Measurements from ENCODE around the gene ROBO1.

DNA sequence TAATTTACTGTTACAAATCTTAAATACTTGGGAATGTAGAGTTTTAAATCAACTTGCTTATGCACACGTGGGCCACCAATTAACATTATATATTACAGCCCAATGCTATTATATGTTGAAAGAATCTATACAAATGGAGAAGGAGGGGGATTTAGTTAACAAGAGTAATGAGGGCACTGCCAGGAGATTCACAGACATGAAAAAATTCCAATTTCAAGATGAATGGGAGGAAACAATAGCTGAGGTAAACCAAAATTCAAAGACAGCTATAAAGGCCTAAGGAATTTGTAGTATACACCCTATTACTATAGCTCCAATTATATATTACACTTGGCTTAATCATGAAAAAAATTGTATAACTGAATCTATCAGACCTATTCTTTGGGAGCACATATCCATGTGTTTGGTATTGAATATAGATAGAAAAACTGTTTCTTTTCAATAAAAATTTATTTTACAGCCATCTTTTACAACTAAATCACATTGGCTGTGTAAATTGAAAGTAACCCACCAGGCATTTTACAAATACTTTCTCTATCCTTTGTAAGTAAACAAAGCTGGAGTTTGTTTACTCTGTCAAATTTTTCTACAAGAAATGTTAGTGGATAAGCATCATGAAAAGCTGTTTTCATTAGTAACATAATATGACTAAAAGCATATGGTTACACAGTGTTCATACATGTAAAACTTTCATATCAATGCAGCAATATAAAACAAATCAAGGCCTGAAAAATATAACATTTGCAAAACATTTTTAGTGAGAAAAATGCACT lies 1045.8 kb downstream of the ROBO1 start:
- TF ChIP-seq, protein P1, sequence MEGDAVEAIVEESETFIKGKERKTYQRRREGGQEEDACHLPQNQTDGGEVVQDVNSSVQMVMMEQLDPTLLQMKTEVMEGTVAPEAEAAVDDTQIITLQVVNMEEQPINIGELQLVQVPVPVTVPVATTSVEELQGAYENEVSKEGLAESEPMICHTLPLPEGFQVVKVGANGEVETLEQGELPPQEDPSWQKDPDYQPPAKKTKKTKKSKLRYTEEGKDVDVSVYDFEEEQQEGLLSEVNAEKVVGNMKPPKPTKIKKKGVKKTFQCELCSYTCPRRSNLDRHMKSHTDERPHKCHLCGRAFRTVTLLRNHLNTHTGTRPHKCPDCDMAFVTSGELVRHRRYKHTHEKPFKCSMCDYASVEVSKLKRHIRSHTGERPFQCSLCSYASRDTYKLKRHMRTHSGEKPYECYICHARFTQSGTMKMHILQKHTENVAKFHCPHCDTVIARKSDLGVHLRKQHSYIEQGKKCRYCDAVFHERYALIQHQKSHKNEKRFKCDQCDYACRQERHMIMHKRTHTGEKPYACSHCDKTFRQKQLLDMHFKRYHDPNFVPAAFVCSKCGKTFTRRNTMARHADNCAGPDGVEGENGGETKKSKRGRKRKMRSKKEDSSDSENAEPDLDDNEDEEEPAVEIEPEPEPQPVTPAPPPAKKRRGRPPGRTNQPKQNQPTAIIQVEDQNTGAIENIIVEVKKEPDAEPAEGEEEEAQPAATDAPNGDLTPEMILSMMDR (IDR thresholded peaks at IDR 0.05; ENCODE audit: extremely low read depth in 1 of 2, insufficient read depth in 1 of 2, low read depth in 1 of 2, low read length in 2 of 2) = no peak
- TF ChIP-seq EZH2 (IDR thresholded peaks at IDR 0.05; ENCODE audit: borderline replicate concordance, low read depth, low read length, severe bottlenecking) = no peak
- no peak for TF ChIP-seq POLR2A (IDR thresholded peaks at IDR 0.05; ENCODE audit: low read depth, low read length)
- no peak for TF ChIP-seq POLR2AphosphoS5 (IDR thresholded peaks at IDR 0.05; ENCODE audit: insufficient read depth, low read depth, low read length)

Measured in endothelial cell of umbilical vein (primary cell).